Endothelial cell of umbilical vein (primary cell): ENCODE data around the gene MAK. TPM values are rescaled to one million over a fixed set of nuclear protein-coding genes. Genes with fewer than 3 reads are reported as not detected.

Experiments
- BruUV-seq: library from RNA; stranded (reverse); fragments of 400-500 nt; replicated peaks from 2 replicates; lab custom pipeline; 2021; lab: Mats Ljungman, UMichigan
- CTCF ChIA-PET: fragments of 300-600, 350-600 bp; sonication (Branson Sonifier 250); formaldehyde crosslinking; loops from one replicate; lab custom pipeline; 2021; ENCODE audit warnings: antibody characterized with exemption, inconsistent platforms; lab: Charles Lee
- POLR2A ChIA-PET: fragments of 300-600, 350-600 bp; sonication (Branson Sonifier 250); formaldehyde crosslinking; loops from one replicate; lab custom pipeline; 2021; ENCODE audit warnings: antibody characterized with exemption, inconsistent platforms; lab: Charles Lee
- DNase-seq: peaks from one replicate; pipeline ENCODE4 v3.0.0-alpha.2; 2011; ENCODE audit warnings: low read depth, low spot score
- FAIRE-seq: peaks from 2 replicates; lab custom pipeline; 2011; peaks lifted over from hg19 to GRCh38; lab: Jason Lieb, UNC
- H2AFZ ChIP-seq: 2 replicates; pipeline ENCODE4 v1.6.0; 2012; ENCODE audit warnings: low read depth, low read length, control low read depth, inconsistent platforms
- H3K27ac ChIP-seq: 2 replicates; pipeline ENCODE4 v1.5.1; 2011; ENCODE audit warnings: low read depth, mild to moderate bottlenecking, control low read depth, low read length, moderate library complexity; ENCODE audit not compliant: insufficient read depth
- H3K27me3 ChIP-seq, 2 experiments: 2 replicates each; pipeline versions ENCODE4 v1.6.0 to v1.6.1; 2011; ENCODE audit warnings: low read length in 2 of 2, mixed read lengths in 1 of 2; ENCODE audit not compliant: control insufficient read depth in 2 of 2, insufficient read depth in 2 of 2
- H3K36me3 ChIP-seq, 2 experiments: 2 replicates in 1 of 2; 3 replicates in 1 of 2; pipeline ENCODE4 v1.5.1; 2011; ENCODE audit warnings: low read length in 2 of 2, mild to moderate bottlenecking in 1 of 2, moderate library complexity in 1 of 2; ENCODE audit not compliant: control insufficient read depth in 2 of 2, insufficient read depth in 2 of 2; ENCODE audit errors: extremely low read depth in 1 of 2
- H3K4me1 ChIP-seq: 3 replicates; pipeline ENCODE4 v1.5.1; 2011; ENCODE audit warnings: mild to moderate bottlenecking, low read length; ENCODE audit not compliant: control insufficient read depth, insufficient read depth; ENCODE audit errors: extremely low read depth
- H3K4me2 ChIP-seq: 2 replicates; pipeline ENCODE4 v1.6.1; 2011; ENCODE audit warnings: low read length, control low read depth, mixed read lengths; ENCODE audit not compliant: insufficient read depth
- H3K4me3 ChIP-seq, 3 experiments: fragments of 200-600 bp in 1 of 3; sonication (generic), shearing (Covaris generic) in 1 of 3; replicated peaks in 1 of 3; 2 replicates each; pipeline ENCODE4 v1.5.1; 2011 to 2016; ENCODE audit warnings: control low read depth in 3 of 3, low read length in 3 of 3, mild to moderate bottlenecking in 2 of 3, inconsistent platforms in 1 of 3, low read depth in 1 of 3, moderate library complexity in 1 of 3; ENCODE audit not compliant: insufficient read depth in 1 of 3
- H3K79me2 ChIP-seq: 2 replicates; pipeline ENCODE4 v1.6.0; 2012; ENCODE audit warnings: low read length, inconsistent platforms; ENCODE audit not compliant: control insufficient read depth, insufficient read depth
- H3K9ac ChIP-seq: replicated peaks from 2 replicates; pipeline ENCODE3; 2011; ENCODE audit warnings: low read length, control low read depth; ENCODE audit not compliant: insufficient read depth; ENCODE audit errors: extremely low read depth
- H3K9me1 ChIP-seq: replicated peaks from 3 replicates; pipeline ENCODE4 v1.6.0; 2011; ENCODE audit warnings: mild to moderate bottlenecking, low read length; ENCODE audit not compliant: control insufficient read depth, insufficient read depth; ENCODE audit errors: extremely low read depth
- H3K9me3 ChIP-seq: replicated peaks from 2 replicates; pipeline ENCODE4 v1.5.1; 2012; ENCODE audit warnings: low read length, inconsistent platforms; ENCODE audit not compliant: control insufficient read depth, insufficient read depth
- H4K20me1 ChIP-seq: replicated peaks from 2 replicates; pipeline ENCODE3; 2011; ENCODE audit warnings: mild to moderate bottlenecking, low read length; ENCODE audit not compliant: control insufficient read depth, insufficient read depth; ENCODE audit errors: extremely low read depth
- EZH2 ChIP-seq: IDR thresholded peaks from 2 replicates; pipeline ENCODE4 v1.6.1; 2012; ENCODE audit warnings: borderline replicate concordance, low read depth, mild to moderate bottlenecking, moderate library complexity, low read length, inconsistent platforms; ENCODE audit not compliant: severe bottlenecking
- FOS ChIP-seq: IDR thresholded peaks from 2 replicates; pipeline ENCODE4 v1.6.1; 2011; ENCODE audit warnings: mild to moderate bottlenecking, low read length, moderate library complexity, borderline replicate concordance; ENCODE audit not compliant: insufficient read depth
- GATA2 ChIP-seq: IDR thresholded peaks from 2 replicates; pipeline ENCODE4 v1.7.0; 2011; ENCODE audit warnings: low read depth, mild to moderate bottlenecking, moderate library complexity, mixed read lengths, low read length; ENCODE audit not compliant: insufficient read length, insufficient read depth
- JUN ChIP-seq: IDR thresholded peaks from 2 replicates; pipeline ENCODE4 v1.6.1; 2011; ENCODE audit warnings: borderline replicate concordance, low read depth; ENCODE audit not compliant: insufficient read length, insufficient read depth
- MYC ChIP-seq: IDR thresholded peaks from one replicate; pipeline ENCODE4 v1.6.1; 2011; ENCODE audit warnings: mild to moderate bottlenecking, low read depth, low read length
- POLR2A ChIP-seq: IDR thresholded peaks from 2 replicates; pipeline ENCODE4 v1.6.1; 2012; ENCODE audit warnings: low read depth, mild to moderate bottlenecking, control low read depth, low read length
- POLR2AphosphoS5 ChIP-seq: IDR thresholded peaks from 2 replicates; pipeline ENCODE4 v1.6.1; 2012; ENCODE audit warnings: low read depth, mild to moderate bottlenecking, control low read depth, low read length, moderate library complexity; ENCODE audit not compliant: insufficient read depth
- dilution Hi-C: fragments of 300-500 bp; cut with MboI; formaldehyde crosslinking; loops from one replicate; pipeline ENCODE4 v1.15.0; 2019; ENCODE audit warnings: low sequenced_read_pairs; ENCODE audit not compliant: extremely low pct_ligation_motif_present
- intact Hi-C: fragments of 100-400 bp; cut with micrococcal nuclease; formaldehyde crosslinking; loops from one replicate; pipeline ENCODE4 v1.10.0; 2022
- polyA plus RNA-seq, 4 experiments: library from polyadenylated mRNA; depleted of rRNA in 3 of 4; stranded (reverse) in 3 of 4; unstranded in 1 of 4; fragments of >200 nt; gene quantifications; 2 replicates each; pipeline versions ENCODE4 v1.2.1 to v1.2.3, GENCODE V29; 2011 to 2012; ENCODE audit warnings: missing spikeins in 1 of 4
- total RNA-seq: library from RNA; stranded (reverse); gene quantifications from 2 replicates; pipeline ENCODE4 v1.2.3, GENCODE V29; 2021
- TF ChIP-seq, protein P1 (sequence below): IDR thresholded peaks from 2 replicates; pipeline ENCODE4 v1.6.1; 2011; ENCODE audit not compliant: insufficient read depth, insufficient read length
- TF ChIP-seq, protein P2 (sequence below), 2 donors: IDR thresholded peaks; 1 replicate in 1 of 2; 2 replicates in 1 of 2; pipeline ENCODE4 v1.5.1; 2011; ENCODE audit warnings: low read length in 2 of 2, mild to moderate bottlenecking in 2 of 2, moderate library complexity in 2 of 2, control low read depth in 1 of 2, inconsistent platforms in 1 of 2, low read depth in 1 of 2; ENCODE audit not compliant: insufficient read depth in 1 of 2; ENCODE audit errors: extremely low read depth in 1 of 2

The MAK gene
- total and polyA plus RNA-seq, 2 donors (not counting 3 experiments of a cell fraction or from before 2014, with no cell fraction given), result not detected

DNA sequence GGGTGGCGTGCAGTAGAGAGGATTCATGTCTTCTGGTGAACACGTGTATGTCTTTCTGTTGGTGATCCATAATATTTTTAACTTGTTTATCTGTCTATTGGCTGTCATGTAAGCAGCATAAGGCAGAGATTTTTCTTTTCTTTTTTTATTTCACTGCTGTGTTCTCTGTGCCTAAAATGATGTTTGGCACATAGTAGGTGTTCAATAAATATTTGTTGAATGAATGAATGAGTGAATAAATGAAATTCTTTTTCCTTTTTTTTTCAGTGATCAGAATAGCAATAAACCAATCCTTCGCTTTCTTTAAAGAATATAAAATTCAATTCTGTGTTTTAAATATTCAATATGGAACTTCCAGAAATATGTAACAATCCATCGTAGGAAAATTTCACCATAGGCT lies 30.0 kb downstream of the MAK start:
- dilution Hi-C loops, result no loop called here

More for the DNA sequence above, 30.0 kb downstream of the MAK start:
- H3K4me3 ChIP-seq, result no peak overlapping the region
- no peak overlapping the region for H2AFZ ChIP-seq
- no peak for FAIRE-seq
- no peaks in the 10 kb centered on the region for H3K4me1 ChIP-seq
- no peaks in the 10 kb centered on the region for H3K79me2 ChIP-seq
- H3K9ac ChIP-seq, result no peak overlapping the region
- H3K27me3 ChIP-seq, result no peaks in the 10 kb centered on the region
- H3K9me3 ChIP-seq, result no peaks in the 10 kb centered on the region
- DNase-seq, result no peak
- ChIA-PET CTCF (no interaction called here), POLR2A (no interaction called here)
- no TSS peak for BruUV-seq
- H4K20me1 ChIP-seq, result no peaks in the 10 kb centered on the region
- H3K9me1 ChIP-seq, result no peaks in the 10 kb centered on the region
- intact Hi-C loops, result no loop called here
- TF ChIP-seq, protein P1, sequence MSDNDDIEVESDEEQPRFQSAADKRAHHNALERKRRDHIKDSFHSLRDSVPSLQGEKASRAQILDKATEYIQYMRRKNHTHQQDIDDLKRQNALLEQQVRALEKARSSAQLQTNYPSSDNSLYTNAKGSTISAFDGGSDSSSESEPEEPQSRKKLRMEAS, result no peak
- no peak for TF ChIP-seq GATA2
- TF ChIP-seq POLR2A, result no peak
- no peak for TF ChIP-seq JUN
- TF ChIP-seq POLR2AphosphoS5, result no peak
- TF ChIP-seq FOS, result no peak
- no peak for TF ChIP-seq EZH2
- TF ChIP-seq, protein P2, sequence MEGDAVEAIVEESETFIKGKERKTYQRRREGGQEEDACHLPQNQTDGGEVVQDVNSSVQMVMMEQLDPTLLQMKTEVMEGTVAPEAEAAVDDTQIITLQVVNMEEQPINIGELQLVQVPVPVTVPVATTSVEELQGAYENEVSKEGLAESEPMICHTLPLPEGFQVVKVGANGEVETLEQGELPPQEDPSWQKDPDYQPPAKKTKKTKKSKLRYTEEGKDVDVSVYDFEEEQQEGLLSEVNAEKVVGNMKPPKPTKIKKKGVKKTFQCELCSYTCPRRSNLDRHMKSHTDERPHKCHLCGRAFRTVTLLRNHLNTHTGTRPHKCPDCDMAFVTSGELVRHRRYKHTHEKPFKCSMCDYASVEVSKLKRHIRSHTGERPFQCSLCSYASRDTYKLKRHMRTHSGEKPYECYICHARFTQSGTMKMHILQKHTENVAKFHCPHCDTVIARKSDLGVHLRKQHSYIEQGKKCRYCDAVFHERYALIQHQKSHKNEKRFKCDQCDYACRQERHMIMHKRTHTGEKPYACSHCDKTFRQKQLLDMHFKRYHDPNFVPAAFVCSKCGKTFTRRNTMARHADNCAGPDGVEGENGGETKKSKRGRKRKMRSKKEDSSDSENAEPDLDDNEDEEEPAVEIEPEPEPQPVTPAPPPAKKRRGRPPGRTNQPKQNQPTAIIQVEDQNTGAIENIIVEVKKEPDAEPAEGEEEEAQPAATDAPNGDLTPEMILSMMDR (IDR thresholded peaks at IDR 0.05; ENCODE audit: extremely low read depth in 1 of 2, insufficient read depth in 1 of 2, low read depth in 1 of 2, low read length in 2 of 2), result no peak
- TF ChIP-seq MYC, result no peak
- no peak overlapping the region for H3K27ac ChIP-seq
- H3K36me3 ChIP-seq, result no peaks in the 10 kb centered on the region
- H3K4me2 ChIP-seq, result no peak overlapping the region
